ENCODE results near the gene COL23A1. TPM values are rescaled to one million over a fixed set of nuclear protein-coding genes. Genes with fewer than 3 reads are reported as not detected.
A peak's percentile ranks its signal among the peaks of the same experiment; 100 is the strongest.

The COL23A1 gene
- total and polyA plus RNA-seq, 2 of the 13 experiments (the other 11 are each of a cell fraction or from before 2014, with no cell fraction given), result not detected

- TF ChIP-seq ZBTB14 (CRISPR knock-in tag; IDR thresholded peaks at IDR 0.05), result peak; percentile 98
- TF ChIP-seq ZNF382 (CRISPR knock-in tag; IDR thresholded peaks at IDR 0.05; ENCODE audit: borderline replicate concordance), result no peak
- TF ChIP-seq SMC3 (IDR thresholded peaks at IDR 0.05; ENCODE audit: low read length), result no peak
- peak; percentile 53; the same call in 1 of the 2 replicates for TF ChIP-seq ZSCAN25 (CRISPR knock-in tag; IDR thresholded peaks at IDR 0.05)
- peak; percentile 36; the same call in 1 of the 2 replicates for TF ChIP-seq ZSCAN29 (CRISPR knock-in tag; conservative IDR thresholded peaks at IDR 0.05)
- TF ChIP-seq GTF2F1 (IDR thresholded peaks at IDR 0.05; ENCODE audit: low read length), result no peak
- TF ChIP-seq MAZ (IDR thresholded peaks at IDR 0.05; ENCODE audit: borderline replicate concordance, low read depth, low read length), result no peak
- peak; percentile 57 for TF ChIP-seq MAZ (CRISPR knock-in tag; IDR thresholded peaks at IDR 0.05; ENCODE audit: low read depth)
- no peak; the same call in 1 of the 2 replicates for TF ChIP-seq KLF15 (CRISPR knock-in tag; IDR thresholded peaks at IDR 0.05; ENCODE audit: borderline replicate concordance)
- peak; percentile 96 for TF ChIP-seq HOXA5 (CRISPR knock-in tag; IDR thresholded peaks at IDR 0.05)
- TF ChIP-seq IKZF5 (CRISPR knock-in tag; IDR thresholded peaks at IDR 0.05), result peak; percentile 63; the same call in 1 of the 2 replicates
- TF ChIP-seq POLR2AphosphoS2 (IDR thresholded peaks at IDR 0.05; ENCODE audit: low read depth, low read length), result peak; percentile 83; the same call in 1 of the 2 replicates
- TF ChIP-seq PAX8 (CRISPR knock-in tag; IDR thresholded peaks at IDR 0.05; ENCODE audit: borderline replicate concordance), result no peak
- TF ChIP-seq SCMH1 (CRISPR knock-in tag; IDR thresholded peaks at IDR 0.05; ENCODE audit: borderline replicate concordance), result no peak
- no peak for TF ChIP-seq RAD21 (CRISPR knock-in tag; IDR thresholded peaks at IDR 0.05)
- TF ChIP-seq NCOA2 (CRISPR knock-in tag; IDR thresholded peaks at IDR 0.05), result peak; percentile 53
- TF ChIP-seq IRF1 (CRISPR knock-in tag; IDR thresholded peaks at IDR 0.05; ENCODE audit: low read depth), result no peak
- no peak for TF ChIP-seq ADNP (CRISPR knock-in tag; IDR thresholded peaks at IDR 0.05)
- TF ChIP-seq ZNF121 (CRISPR knock-in tag; IDR thresholded peaks at IDR 0.05), result peak; percentile 13; the same call in 1 of the 2 replicates
- no peak; the same call in 1 of the 2 replicates for TF ChIP-seq FOSL1 (CRISPR knock-in tag; IDR thresholded peaks at IDR 0.05; ENCODE audit: borderline replicate concordance)
- TF ChIP-seq ZBTB34 (CRISPR knock-in tag; IDR thresholded peaks at IDR 0.05), result peak; percentile 45; the same call in 1 of the 2 replicates
- TF ChIP-seq JUND (CRISPR knock-in tag; IDR thresholded peaks at IDR 0.05), result 0 out of 2 replicates have a peak, but pooled peaks have one; percentile 63
- peak; percentile 95 for TF ChIP-seq ATF5 (CRISPR knock-in tag; IDR thresholded peaks at IDR 0.05; ENCODE audit: low read depth)
- TF ChIP-seq REXO4 (CRISPR knock-in tag; IDR thresholded peaks at IDR 0.05; ENCODE audit: borderline replicate concordance), result no peak
- TF ChIP-seq KLF6 (CRISPR knock-in tag; IDR thresholded peaks at IDR 0.05), result peak; percentile 91
- peak; percentile 96; the same call in 1 of the 2 replicates for TF ChIP-seq NFKB2 (CRISPR knock-in tag; IDR thresholded peaks at IDR 0.05; ENCODE audit: borderline replicate concordance)
These were observed 385.8 kb downstream of the COL23A1 start, which contains the start of gene HNRNPAB (continued) for GRCh38 chr5:178204182-178204934.
